Measurements from ENCODE around the gene SSC5D. TPM values are rescaled to one million over a fixed set of nuclear protein-coding genes. Genes with fewer than 3 reads are reported as not detected.

The SSC5D gene
- total RNA-seq, 4 donors from 2014 or later = 2.1 to 16.7 (median 9.1) TPM

- no peak for TF ChIP-seq CTCF (IDR thresholded peaks at IDR 0.05; ENCODE audit: low read depth)
These were observed 45.0 kb upstream of the SSC5D start, which contains the start of gene SHISA7 for GRCh38 chr19:55443045-55443823. Gene SHISA7 (minus strand): TSS chr19:55443300. CDS start chr19:55442863, 437 bp downstream.

DNA sequence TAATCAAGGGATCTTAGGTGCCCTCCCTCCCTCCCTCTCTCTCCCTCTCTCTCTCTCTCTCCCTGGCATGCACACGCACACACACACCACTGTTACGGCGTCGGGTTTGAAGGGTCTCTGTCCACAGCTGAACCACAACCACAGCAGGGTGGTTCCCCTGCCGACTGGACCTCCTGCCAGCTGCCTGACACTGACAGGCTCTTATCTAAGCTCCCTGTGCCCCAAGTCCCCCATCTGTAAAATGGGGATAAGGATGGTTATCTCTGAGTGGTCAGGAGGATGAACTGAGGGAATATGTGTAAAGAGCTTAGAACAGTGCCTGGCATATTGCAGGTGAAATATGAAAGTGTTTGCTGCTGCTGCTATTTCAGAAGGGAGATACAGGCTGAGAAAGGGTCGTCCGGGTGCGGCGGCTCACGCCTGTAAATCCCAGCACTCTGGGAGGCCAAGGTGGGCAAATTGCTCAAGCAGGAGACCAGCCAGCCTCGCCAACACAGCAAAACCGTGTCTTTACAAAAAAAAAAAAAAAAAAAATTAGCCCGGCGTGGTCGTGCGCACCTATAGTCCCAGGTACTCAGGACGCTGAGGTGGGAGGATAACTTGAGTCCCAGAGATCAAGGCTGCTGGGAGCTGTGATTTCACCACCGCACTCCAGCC, 44.3 kb upstream of the SSC5D start:
- TF ChIP-seq CTCF (IDR thresholded peaks at IDR 0.05; ENCODE audit: low read depth) = no peak

GRCh38 chr19:55444646-55445045, 43.6 kb upstream of the SSC5D start:
- no peak for TF ChIP-seq CTCF (IDR thresholded peaks at IDR 0.05; ENCODE audit: low read depth)

GRCh38 chr19:55446060-55446459, 42.2 kb upstream of the SSC5D start:
- no peak for TF ChIP-seq CTCF (IDR thresholded peaks at IDR 0.05; ENCODE audit: low read depth)

DNA sequence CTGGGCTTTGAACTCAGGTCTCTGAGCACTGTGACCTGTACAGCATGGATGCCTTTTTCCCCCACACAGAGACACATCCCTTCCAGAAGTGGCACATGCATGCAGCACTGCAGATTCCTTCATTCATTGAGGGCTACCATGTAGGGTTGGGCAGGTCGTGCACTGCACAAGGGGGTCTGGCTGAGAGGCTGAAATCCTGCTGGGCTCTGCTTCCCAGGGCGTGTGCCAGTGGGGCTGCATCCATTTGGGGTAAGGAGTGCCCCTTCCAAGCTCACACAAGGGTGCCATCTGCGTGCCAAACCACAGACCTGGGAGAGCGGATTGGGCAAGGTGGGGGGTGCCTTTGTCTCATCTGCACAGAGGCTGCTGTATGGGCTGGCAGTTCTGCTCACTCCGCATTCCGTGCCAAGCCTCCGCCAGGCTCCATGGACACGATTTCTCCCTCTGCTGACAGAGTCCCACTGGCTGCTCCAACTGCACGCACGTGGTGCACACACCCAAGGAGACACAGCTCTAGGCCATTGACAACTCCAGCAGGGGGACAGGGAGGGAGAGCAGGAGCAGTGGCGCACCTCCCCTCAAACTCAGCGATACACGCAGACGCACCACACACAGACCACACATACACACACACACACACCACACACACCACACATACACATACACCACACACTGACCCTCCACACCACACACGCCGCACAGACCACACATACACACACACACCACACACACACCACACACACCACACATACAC, 40.6 kb upstream of the SSC5D start:
- TF ChIP-seq CTCF (IDR thresholded peaks at IDR 0.05; ENCODE audit: low read depth) = no peak

DNA sequence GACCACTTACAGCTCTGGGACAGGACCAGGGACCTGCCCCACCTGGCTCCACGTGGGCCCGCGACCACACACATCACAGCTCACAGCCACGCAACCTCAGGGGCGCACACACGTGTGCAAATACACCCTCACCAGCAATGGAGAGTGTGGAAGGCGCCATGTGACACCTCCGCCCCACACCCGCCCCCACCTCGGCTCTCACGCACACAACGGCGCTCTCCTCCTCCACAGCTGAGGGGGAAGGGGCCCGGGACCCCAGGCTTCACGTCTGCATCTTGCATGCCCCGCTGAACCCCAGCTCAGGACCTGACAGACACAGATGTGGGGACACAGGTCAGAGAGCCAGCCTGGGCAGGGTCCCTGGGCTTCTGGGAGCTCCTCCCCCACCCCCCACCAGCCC, 38.8 kb upstream of the SSC5D start:
- no peak for TF ChIP-seq CTCF (IDR thresholded peaks at IDR 0.05; ENCODE audit: low read depth)
